ENCODE results near the gene FAM217B.

- TF ChIP-seq, protein P1, sequence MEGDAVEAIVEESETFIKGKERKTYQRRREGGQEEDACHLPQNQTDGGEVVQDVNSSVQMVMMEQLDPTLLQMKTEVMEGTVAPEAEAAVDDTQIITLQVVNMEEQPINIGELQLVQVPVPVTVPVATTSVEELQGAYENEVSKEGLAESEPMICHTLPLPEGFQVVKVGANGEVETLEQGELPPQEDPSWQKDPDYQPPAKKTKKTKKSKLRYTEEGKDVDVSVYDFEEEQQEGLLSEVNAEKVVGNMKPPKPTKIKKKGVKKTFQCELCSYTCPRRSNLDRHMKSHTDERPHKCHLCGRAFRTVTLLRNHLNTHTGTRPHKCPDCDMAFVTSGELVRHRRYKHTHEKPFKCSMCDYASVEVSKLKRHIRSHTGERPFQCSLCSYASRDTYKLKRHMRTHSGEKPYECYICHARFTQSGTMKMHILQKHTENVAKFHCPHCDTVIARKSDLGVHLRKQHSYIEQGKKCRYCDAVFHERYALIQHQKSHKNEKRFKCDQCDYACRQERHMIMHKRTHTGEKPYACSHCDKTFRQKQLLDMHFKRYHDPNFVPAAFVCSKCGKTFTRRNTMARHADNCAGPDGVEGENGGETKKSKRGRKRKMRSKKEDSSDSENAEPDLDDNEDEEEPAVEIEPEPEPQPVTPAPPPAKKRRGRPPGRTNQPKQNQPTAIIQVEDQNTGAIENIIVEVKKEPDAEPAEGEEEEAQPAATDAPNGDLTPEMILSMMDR (IDR thresholded peaks at IDR 0.05; ENCODE audit: poor library complexity, severe bottlenecking): no peak
- TF ChIP-seq SMC3 (conservative IDR thresholded peaks at IDR 0.05; ENCODE audit: poor library complexity) (no peak), EP300 (conservative IDR thresholded peaks at IDR 0.05; ENCODE audit: poor library complexity, severe bottlenecking) (no peak), EZH2 (IDR thresholded peaks at IDR 0.05; ENCODE audit: borderline replicate concordance, insufficient read depth, low read length, poor library complexity, severe bottlenecking) (no peak), RAD21 (conservative IDR thresholded peaks at IDR 0.05) (no peak), POLR2AphosphoS5 (IDR thresholded peaks at IDR 0.05) (no peak), TAF1 (IDR thresholded peaks at IDR 0.05; ENCODE audit: low read depth) (no peak)
- TF ChIP-seq, protein P2, sequence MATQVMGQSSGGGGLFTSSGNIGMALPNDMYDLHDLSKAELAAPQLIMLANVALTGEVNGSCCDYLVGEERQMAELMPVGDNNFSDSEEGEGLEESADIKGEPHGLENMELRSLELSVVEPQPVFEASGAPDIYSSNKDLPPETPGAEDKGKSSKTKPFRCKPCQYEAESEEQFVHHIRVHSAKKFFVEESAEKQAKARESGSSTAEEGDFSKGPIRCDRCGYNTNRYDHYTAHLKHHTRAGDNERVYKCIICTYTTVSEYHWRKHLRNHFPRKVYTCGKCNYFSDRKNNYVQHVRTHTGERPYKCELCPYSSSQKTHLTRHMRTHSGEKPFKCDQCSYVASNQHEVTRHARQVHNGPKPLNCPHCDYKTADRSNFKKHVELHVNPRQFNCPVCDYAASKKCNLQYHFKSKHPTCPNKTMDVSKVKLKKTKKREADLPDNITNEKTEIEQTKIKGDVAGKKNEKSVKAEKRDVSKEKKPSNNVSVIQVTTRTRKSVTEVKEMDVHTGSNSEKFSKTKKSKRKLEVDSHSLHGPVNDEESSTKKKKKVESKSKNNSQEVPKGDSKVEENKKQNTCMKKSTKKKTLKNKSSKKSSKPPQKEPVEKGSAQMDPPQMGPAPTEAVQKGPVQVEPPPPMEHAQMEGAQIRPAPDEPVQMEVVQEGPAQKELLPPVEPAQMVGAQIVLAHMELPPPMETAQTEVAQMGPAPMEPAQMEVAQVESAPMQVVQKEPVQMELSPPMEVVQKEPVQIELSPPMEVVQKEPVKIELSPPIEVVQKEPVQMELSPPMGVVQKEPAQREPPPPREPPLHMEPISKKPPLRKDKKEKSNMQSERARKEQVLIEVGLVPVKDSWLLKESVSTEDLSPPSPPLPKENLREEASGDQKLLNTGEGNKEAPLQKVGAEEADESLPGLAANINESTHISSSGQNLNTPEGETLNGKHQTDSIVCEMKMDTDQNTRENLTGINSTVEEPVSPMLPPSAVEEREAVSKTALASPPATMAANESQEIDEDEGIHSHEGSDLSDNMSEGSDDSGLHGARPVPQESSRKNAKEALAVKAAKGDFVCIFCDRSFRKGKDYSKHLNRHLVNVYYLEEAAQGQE (IDR thresholded peaks at IDR 0.05; ENCODE audit: borderline replicate concordance): no peak
Observed at GRCh38 chr20:59958123-59958522, 17.9 kb downstream of the FAM217B start, which contains the start of gene CDH26.
